ENCODE results near the gene RAB7A. TPM values are rescaled to one million over a fixed set of nuclear protein-coding genes. Genes with fewer than 3 reads are reported as not detected.

RAB7A gene
- total and polyA plus RNA-seq, 2 of the 4 experiments (the other 2 are of a cell fraction), result 57.0 to 240 TPM

DNA sequence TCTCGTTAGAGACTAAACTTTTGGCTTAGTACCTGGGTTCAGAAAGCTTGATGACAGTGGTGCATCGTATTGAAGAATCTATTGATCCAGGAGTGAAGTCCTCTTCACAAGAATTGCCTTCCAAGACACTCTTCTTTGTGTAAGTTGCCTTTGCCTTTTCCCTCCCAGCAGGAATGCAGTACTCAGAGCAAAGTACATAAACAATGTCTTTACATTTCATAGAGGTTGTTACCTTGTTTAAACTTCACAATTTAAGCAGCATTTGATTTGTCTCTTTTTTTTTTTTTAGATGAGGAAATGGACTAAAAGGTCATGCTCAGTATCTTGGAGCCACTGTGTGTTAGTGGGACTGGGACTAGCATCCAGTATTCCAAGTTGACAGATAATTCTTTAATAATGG is 9.9 kb downstream of the RAB7A start:
- DNase-seq (no peak), ATAC-seq (ENCODE audit: low read depth) (peak; percentile 59)
- H2BK5ac ChIP-seq (ENCODE audit: low read depth, low read length, poor library complexity, severe bottlenecking), result peak overlapping the region; percentile 63
- H2BK20ac ChIP-seq (ENCODE audit: low read depth, low read length), result peak overlapping the region; percentile 35; the same call in 1 of the 2 replicates
- H3K9ac ChIP-seq (ENCODE audit: low read depth, low read length), result no peak overlapping the region
- H3K4me1 ChIP-seq (ENCODE audit: control insufficient read depth, insufficient read depth, low read length), result peaks cover 10% of the 10 kb centered on the region
- dilution Hi-C loops (cut with HindIII; ENCODE audit: low sequenced_read_pairs, unreplicated experiment) (no loop called here), intact Hi-C loops (cut with micrococcal nuclease) (no loop called here), in situ Hi-C loops (cut with MboI; ENCODE audit: low sequenced_read_pairs) (no loop called here)
- no peak overlapping the region for H2BK15ac ChIP-seq (ENCODE audit: low read depth, low read length)
- H3K14ac ChIP-seq (replicated peaks; ENCODE audit: low read depth, low read length), result 0 out of 2 replicates have a peak overlapping the region, but pooled peaks have one; percentile 63
- no peak overlapping the region for H3K4ac ChIP-seq (ENCODE audit: low read depth, low read length)
- CTCF ChIA-PET, result no interaction called here
- H3K56ac ChIP-seq (ENCODE audit: extremely low read depth, insufficient read depth, low read length), result no peak overlapping the region
- no peak overlapping the region for H4K8ac ChIP-seq (ENCODE audit: low read depth in 2 of 2, low read length in 2 of 2)
- POLR2A ChIA-PET (ENCODE audit: unreplicated experiment), result no interaction called here
- H3K9me3 ChIP-seq (ENCODE audit: control insufficient read depth, insufficient read depth, low read length), result no peaks in the 10 kb centered on the region
- H3K4me2 ChIP-seq (ENCODE audit: low read depth, low read length), result peak overlapping the region; percentile 80; the same call in 1 of the 2 replicates
- no peak overlapping the region for H2BK120ac ChIP-seq (ENCODE audit: low read depth, low read length)
- H4K20me1 ChIP-seq (ENCODE audit: insufficient read depth, low read length), result peaks cover 98% of the 10 kb centered on the region
- TF ChIP-seq MAZ (IDR thresholded peaks at IDR 0.05; ENCODE audit: borderline replicate concordance, low read depth, low read length), result no peak
- TF ChIP-seq RCOR1 (IDR thresholded peaks at IDR 0.05; ENCODE audit: insufficient replicate concordance, low read length), result no peak
- TF ChIP-seq ELK1 (IDR thresholded peaks at IDR 0.05; ENCODE audit: borderline replicate concordance, low read depth, low read length), result no peak
- TF ChIP-seq USF2 (IDR thresholded peaks at IDR 0.05; ENCODE audit: low read depth, low read length), result no peak
- no peak for TF ChIP-seq SMC3 (IDR thresholded peaks at IDR 0.05; ENCODE audit: low read depth, low read length)
- TF ChIP-seq CHD1 (IDR thresholded peaks at IDR 0.05; ENCODE audit: low read depth, low read length), result no peak
- no peak for TF ChIP-seq RFX5 (IDR thresholded peaks at IDR 0.05; ENCODE audit: low read depth, low read length)
- TF ChIP-seq MAFK (IDR thresholded peaks at IDR 0.05; ENCODE audit: low read depth, low read length), result no peak
- no peak for TF ChIP-seq FOS (IDR thresholded peaks at IDR 0.05; ENCODE audit: low read depth, low read length)
- no peaks in the 10 kb centered on the region for H3K27me3 ChIP-seq (ENCODE audit: control insufficient read depth, insufficient read depth, low read length)
- H2AK5ac ChIP-seq (ENCODE audit: low read depth, low read length), result no peak overlapping the region
- H3K9me1 ChIP-seq (ENCODE audit: insufficient read depth, low read length), result peaks cover 23% of the 10 kb centered on the region
- no peak overlapping the region for H2AFZ ChIP-seq (replicated peaks; ENCODE audit: low read length, poor library complexity)
- no peak overlapping the region for H4K91ac ChIP-seq (ENCODE audit: insufficient read depth, low read depth, low read length)
- H4K5ac ChIP-seq (ENCODE audit: low read depth, low read length), result no peak overlapping the region
- H3K27ac ChIP-seq (ENCODE audit: insufficient read depth, low read length), result no peak overlapping the region
- H3K4me3 ChIP-seq (ENCODE audit: insufficient read depth, low read depth, low read length), result no peak overlapping the region
- peak overlapping the region; percentile 89 for H3K23ac ChIP-seq (ENCODE audit: low read depth, low read length)
- H3K18ac ChIP-seq (ENCODE audit: low read depth, low read length), result no peak overlapping the region
- no CpG with 5 or more reads among the region's 2 CpGs for WGBS, 2 experiments (ENCODE audit: extremely low coverage in 2 of 2, insufficient read length in 1 of 2)
- H2AK9ac ChIP-seq (replicated peaks; ENCODE audit: low read depth, low read length, poor library complexity), result no peak overlapping the region
- H3K36me3 ChIP-seq (ENCODE audit: control insufficient read depth, insufficient read depth, low read length), result peaks cover 5% of the 10 kb centered on the region
- peaks cover 10 to 64% of the 10 kb centered on the region in 2 experiments for H3K79me1 ChIP-seq (ENCODE audit: low read depth in 1 of 2, low read length in 2 of 2)
- no TSS peak for BruUV-seq (replicated peaks)
